ENCODE measurements around the gene HES1. TPM values are rescaled to one million over a fixed set of nuclear protein-coding genes. Genes with fewer than 3 reads are reported as not detected.
A peak's percentile ranks its signal among the peaks of the same experiment; 100 is the strongest.
"Not testable (repeated sequence)": the region's sequence is repeated elsewhere in the genome, so short reads cannot be mapped to it uniquely, and the experiment has no call there.

HES1 gene
- 43.2 and 45.9 TPM in 2 replicates for total RNA-seq (2014; rRNA removed; shearing (Covaris generic); ENCODE audit: low replicate concordance)

- DNase-seq (ENCODE audit: low read depth), result peak; percentile 99
- in situ Hi-C loops (cut with HindIII; ENCODE audit: low pct_unique_long_range_greater_than_20kb, low sequenced_read_pairs), result no loop called here
These were observed at the start of gene HES1 for GRCh38 chr3:194135806-194136518. HES1 (plus strand) TSS chr3:194136148; CDS start chr3:194136381, 233 bp downstream.

- in situ Hi-C loops (cut with HindIII; ENCODE audit: low pct_unique_long_range_greater_than_20kb, low sequenced_read_pairs), result no loop called here
- peak; percentile 45 for DNase-seq (ENCODE audit: low read depth)
These were observed 49.4 kb upstream of the HES1 start for GRCh38 chr3:194086388-194087075.

GRCh38 chr3:194087280-194087679 lies 48.7 kb upstream of the HES1 start:
- DNase-seq (ENCODE audit: low read depth), result no peak
- in situ Hi-C loops (cut with HindIII; ENCODE audit: low pct_unique_long_range_greater_than_20kb, low sequenced_read_pairs), result no loop called here

GRCh38 chr3:194087995-194088855 lies 47.7 kb upstream of the HES1 start:
- in situ Hi-C loops (cut with HindIII; ENCODE audit: low pct_unique_long_range_greater_than_20kb, low sequenced_read_pairs), result no loop called here
- DNase-seq (ENCODE audit: low read depth), result no peak

GRCh38 chr3:194089357-194090177 lies 46.4 kb upstream of the HES1 start:
- in situ Hi-C loops (cut with HindIII; ENCODE audit: low pct_unique_long_range_greater_than_20kb, low sequenced_read_pairs), result no loop called here

GRCh38 chr3:194090178-194090555 lies 45.8 kb upstream of the HES1 start:
- in situ Hi-C loops (cut with HindIII; ENCODE audit: low pct_unique_long_range_greater_than_20kb, low sequenced_read_pairs); DNase-seq (ENCODE audit: low read depth): not testable (repeated sequence)

More at GRCh38 chr3:194089357-194090177, 46.4 kb upstream of the HES1 start:
- DNase-seq (ENCODE audit: low read depth), result peak; percentile 99

GRCh38 chr3:194090716-194091115 lies 45.2 kb upstream of the HES1 start:
- no peak for DNase-seq (ENCODE audit: low read depth)
- in situ Hi-C loops (cut with HindIII; ENCODE audit: low pct_unique_long_range_greater_than_20kb, low sequenced_read_pairs), result no loop called here

- DNase-seq (ENCODE audit: low read depth), result peak; percentile 59
- in situ Hi-C loops (cut with HindIII; ENCODE audit: low pct_unique_long_range_greater_than_20kb, low sequenced_read_pairs), result no loop called here
These were observed 44.8 kb upstream of the HES1 start for GRCh38 chr3:194091141-194091540.

GRCh38 chr3:194091897-194092296 lies 44.1 kb upstream of the HES1 start:
- in situ Hi-C loops (cut with HindIII; ENCODE audit: low pct_unique_long_range_greater_than_20kb, low sequenced_read_pairs); DNase-seq (ENCODE audit: low read depth): not testable (repeated sequence)

- DNase-seq (ENCODE audit: low read depth), result no peak
- in situ Hi-C loops (cut with HindIII; ENCODE audit: low pct_unique_long_range_greater_than_20kb, low sequenced_read_pairs), result no loop called here
These were observed 43.1 kb upstream of the HES1 start for GRCh38 chr3:194092881-194093301.

GRCh38 chr3:194093842-194094241 lies 42.1 kb upstream of the HES1 start:
- DNase-seq (ENCODE audit: low read depth), result no peak
- in situ Hi-C loops (cut with HindIII; ENCODE audit: low pct_unique_long_range_greater_than_20kb, low sequenced_read_pairs), result no loop called here

- DNase-seq (ENCODE audit: low read depth), result no peak
- in situ Hi-C loops (cut with HindIII; ENCODE audit: low pct_unique_long_range_greater_than_20kb, low sequenced_read_pairs), result no loop called here
These were observed 40.5 kb upstream of the HES1 start for GRCh38 chr3:194095464-194095863.

GRCh38 chr3:194095902-194096301 lies 40.0 kb upstream of the HES1 start:
- DNase-seq (ENCODE audit: low read depth), result no peak
- in situ Hi-C loops (cut with HindIII; ENCODE audit: low pct_unique_long_range_greater_than_20kb, low sequenced_read_pairs), result no loop called here

- no peak for DNase-seq (ENCODE audit: low read depth)
- in situ Hi-C loops (cut with HindIII; ENCODE audit: low pct_unique_long_range_greater_than_20kb, low sequenced_read_pairs), result no loop called here
These were observed 38.6 kb upstream of the HES1 start for GRCh38 chr3:194097141-194097882.

GRCh38 chr3:194098081-194098842 lies 37.7 kb upstream of the HES1 start:
- in situ Hi-C loops (cut with HindIII; ENCODE audit: low pct_unique_long_range_greater_than_20kb, low sequenced_read_pairs), result no loop called here
- no peak for DNase-seq (ENCODE audit: low read depth)

GRCh38 chr3:194098843-194099183 lies 37.1 kb upstream of the HES1 start:
- in situ Hi-C loops (cut with HindIII; ENCODE audit: low pct_unique_long_range_greater_than_20kb, low sequenced_read_pairs), result no loop called here
- DNase-seq (ENCODE audit: low read depth), result no peak

GRCh38 chr3:194099215-194099614 lies 36.7 kb upstream of the HES1 start:
- no peak for DNase-seq (ENCODE audit: low read depth)
- in situ Hi-C loops (cut with HindIII; ENCODE audit: low pct_unique_long_range_greater_than_20kb, low sequenced_read_pairs), result no loop called here

Data from Caki2 (cell line).